ENCODE measurements around the gene CDC42BPB.

Gene CDC42BPB

GRCh38 chr14:102908766-102909455, 148.4 kb downstream of the CDC42BPB start:
- Histone ChIP-seq H3K4me3 (ENCODE audit: low read depth, low read length) (no peak overlapping the region), H3K27me3 (ENCODE audit: control insufficient read depth, insufficient read depth, low read length) (no peaks in the 10 kb centered on the region), H3K79me2 (no peaks in the 10 kb centered on the region), H3K4me2 (ENCODE audit: low read length) (no peak overlapping the region), H3K36me3 (ENCODE audit: control insufficient read depth, insufficient read depth, low read length) (no peaks in the 10 kb centered on the region), H2AFZ (no peak overlapping the region), H3K4me1 (no peaks in the 10 kb centered on the region), H3K9me3 (ENCODE audit: control insufficient read depth, low read length) (no peaks in the 10 kb centered on the region), H3K9ac (no peak overlapping the region), H3K27ac (no peak overlapping the region)
- TF ChIP-seq, protein P1, sequence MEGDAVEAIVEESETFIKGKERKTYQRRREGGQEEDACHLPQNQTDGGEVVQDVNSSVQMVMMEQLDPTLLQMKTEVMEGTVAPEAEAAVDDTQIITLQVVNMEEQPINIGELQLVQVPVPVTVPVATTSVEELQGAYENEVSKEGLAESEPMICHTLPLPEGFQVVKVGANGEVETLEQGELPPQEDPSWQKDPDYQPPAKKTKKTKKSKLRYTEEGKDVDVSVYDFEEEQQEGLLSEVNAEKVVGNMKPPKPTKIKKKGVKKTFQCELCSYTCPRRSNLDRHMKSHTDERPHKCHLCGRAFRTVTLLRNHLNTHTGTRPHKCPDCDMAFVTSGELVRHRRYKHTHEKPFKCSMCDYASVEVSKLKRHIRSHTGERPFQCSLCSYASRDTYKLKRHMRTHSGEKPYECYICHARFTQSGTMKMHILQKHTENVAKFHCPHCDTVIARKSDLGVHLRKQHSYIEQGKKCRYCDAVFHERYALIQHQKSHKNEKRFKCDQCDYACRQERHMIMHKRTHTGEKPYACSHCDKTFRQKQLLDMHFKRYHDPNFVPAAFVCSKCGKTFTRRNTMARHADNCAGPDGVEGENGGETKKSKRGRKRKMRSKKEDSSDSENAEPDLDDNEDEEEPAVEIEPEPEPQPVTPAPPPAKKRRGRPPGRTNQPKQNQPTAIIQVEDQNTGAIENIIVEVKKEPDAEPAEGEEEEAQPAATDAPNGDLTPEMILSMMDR (IDR thresholded peaks at IDR 0.05): no peak

GRCh38 chr14:102907980-102908730, 149.2 kb downstream of the CDC42BPB start:
- no peaks in the 10 kb centered on the region for H3K4me1 ChIP-seq
- TF ChIP-seq, protein P1 (IDR thresholded peaks at IDR 0.05): no peak
- H3K4me2 ChIP-seq (ENCODE audit: low read length): no peak overlapping the region
- H2AFZ ChIP-seq: no peak overlapping the region
- H3K27ac ChIP-seq: no peak overlapping the region
- no peaks in the 10 kb centered on the region for H3K36me3 ChIP-seq (ENCODE audit: control insufficient read depth, insufficient read depth, low read length)
- no peak overlapping the region for H3K4me3 ChIP-seq (ENCODE audit: low read depth, low read length)
- H3K9ac ChIP-seq: no peak overlapping the region
- no peaks in the 10 kb centered on the region for H3K27me3 ChIP-seq (ENCODE audit: control insufficient read depth, insufficient read depth, low read length)
- no peaks in the 10 kb centered on the region for H3K79me2 ChIP-seq
- H3K9me3 ChIP-seq (ENCODE audit: control insufficient read depth, low read length): no peaks in the 10 kb centered on the region

DNA sequence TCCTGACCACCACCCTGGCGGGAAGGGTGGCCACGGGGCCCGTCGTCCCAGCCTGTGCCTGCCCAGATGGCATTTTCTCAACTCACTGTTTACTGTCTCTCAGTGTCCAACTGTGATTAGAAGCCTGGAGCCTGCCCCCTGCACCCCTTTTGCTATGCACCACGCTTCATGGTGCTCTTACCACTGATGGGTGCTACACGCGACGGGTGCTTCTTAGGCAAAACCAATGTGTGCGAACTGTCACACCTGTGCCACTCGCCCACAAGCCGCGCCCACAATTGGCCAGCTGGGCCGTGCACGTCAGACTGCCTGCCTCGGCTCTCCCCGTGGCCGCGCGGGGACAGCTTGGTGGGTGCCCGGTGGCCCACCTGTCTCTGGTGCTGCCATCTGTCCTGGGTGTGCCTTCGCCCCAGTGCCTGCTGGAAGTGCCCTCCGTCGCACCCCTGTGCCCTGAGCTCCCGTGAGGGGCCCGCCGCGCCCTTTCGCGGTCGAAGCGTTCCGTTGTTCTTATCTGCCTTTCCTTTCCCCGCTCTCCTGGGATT, 150.0 kb downstream of the CDC42BPB start:
- H3K4me3 ChIP-seq (ENCODE audit: low read depth, low read length): no peak overlapping the region
- H3K4me1 ChIP-seq: no peaks in the 10 kb centered on the region
- H3K27me3 ChIP-seq (ENCODE audit: control insufficient read depth, insufficient read depth, low read length): no peaks in the 10 kb centered on the region
- H3K9me3 ChIP-seq (ENCODE audit: control insufficient read depth, low read length): no peaks in the 10 kb centered on the region
- H3K9ac ChIP-seq: no peak overlapping the region
- H3K27ac ChIP-seq: no peak overlapping the region
- no peaks in the 10 kb centered on the region for H3K36me3 ChIP-seq (ENCODE audit: control insufficient read depth, insufficient read depth, low read length)
- H3K4me2 ChIP-seq (ENCODE audit: low read length): no peak overlapping the region
- H3K79me2 ChIP-seq: no peaks in the 10 kb centered on the region
- TF ChIP-seq, protein P1 (IDR thresholded peaks at IDR 0.05): no peak
- H2AFZ ChIP-seq: no peak overlapping the region

GRCh38 chr14:102906616-102907302, 150.6 kb downstream of the CDC42BPB start:
- Histone ChIP-seq H3K4me3 (ENCODE audit: low read depth, low read length) (no peak overlapping the region), H3K4me2 (ENCODE audit: low read length) (no peak overlapping the region), H3K36me3 (ENCODE audit: control insufficient read depth, insufficient read depth, low read length) (no peaks in the 10 kb centered on the region)

More at GRCh38 chr14:102906616-102907302, 150.6 kb downstream of the CDC42BPB start:
- H3K27ac ChIP-seq: no peak overlapping the region
- H2AFZ ChIP-seq: no peak overlapping the region
- TF ChIP-seq, protein P1 (IDR thresholded peaks at IDR 0.05): no peak
- H3K4me1 ChIP-seq: no peaks in the 10 kb centered on the region
- no peaks in the 10 kb centered on the region for H3K79me2 ChIP-seq
- no peaks in the 10 kb centered on the region for H3K9me3 ChIP-seq (ENCODE audit: control insufficient read depth, low read length)
- H3K9ac ChIP-seq: no peak overlapping the region
- H3K27me3 ChIP-seq (ENCODE audit: control insufficient read depth, insufficient read depth, low read length): no peaks in the 10 kb centered on the region

Measured in parathyroid adenoma (tissue), 2 donors.